Calu3 (cell line): Measurements from ENCODE around the gene TMED1. TPM values are rescaled to one million over a fixed set of nuclear protein-coding genes. Genes with fewer than 3 reads are reported as not detected.

Source experiments
- BruUV-seq: library from RNA; stranded (reverse); fragments of 400-500 nt; replicated peaks from 2 replicates; lab custom pipeline; 2021; lab: Mats Ljungman, UMichigan
- CTCF ChIA-PET: fragments of 300-600 bp; sonication (Branson Sonifier 250); formaldehyde crosslinking; loops from one replicate; lab custom pipeline; 2022; ENCODE audit warnings: antibody characterized with exemption; lab: Charles Lee
- DNase-seq: peaks from one replicate; pipeline ENCODE4 v3.0.0; 2022
- H3K27ac Mint-ChIP-seq: one replicate; pipeline ENCODE4 v1.8.0; 2022; ENCODE audit warnings: mixed read lengths; ENCODE audit not compliant: unreplicated experiment
- H3K27me3 Mint-ChIP-seq: one replicate; pipeline ENCODE4 v1.8.0; 2022; ENCODE audit warnings: mixed read lengths; ENCODE audit not compliant: unreplicated experiment
- H3K36me3 Mint-ChIP-seq: one replicate; pipeline ENCODE4 v1.8.0; 2022; ENCODE audit warnings: mild to moderate bottlenecking, moderate library complexity, mixed read lengths; ENCODE audit not compliant: insufficient read depth, unreplicated experiment
- H3K4me1 Mint-ChIP-seq: one replicate; pipeline ENCODE4 v1.8.0; 2022; ENCODE audit warnings: mild to moderate bottlenecking, low read depth, mixed read lengths; ENCODE audit not compliant: unreplicated experiment
- H3K4me3 Mint-ChIP-seq: one replicate; pipeline ENCODE4 v1.8.0; 2022; ENCODE audit warnings: mild to moderate bottlenecking, low read depth, moderate library complexity, mixed read lengths; ENCODE audit not compliant: unreplicated experiment
- H3K9me3 Mint-ChIP-seq: one replicate; pipeline ENCODE4 v1.8.0; 2022; ENCODE audit warnings: low read depth, mixed read lengths; ENCODE audit not compliant: unreplicated experiment
- CTCF ChIP-seq: fragments of 200-600 bp; IDR thresholded peaks from one replicate; pipeline ENCODE4 v1.8.0; 2022; ENCODE audit warnings: antibody characterized with exemption; ENCODE audit not compliant: unreplicated experiment
- intact Hi-C: fragments of 100-400 bp; cut with micrococcal nuclease; formaldehyde crosslinking; loops from one replicate; pipeline ENCODE4 v1.10.0; 2022; ENCODE audit not compliant: unreplicated experiment
- microRNA-seq: library from miRNA; unstranded; fragments of <30 nt; microRNA quantifications from one replicate; pipeline ENCODE4 v1.2.0, GENCODE V29; 2022
- total RNA-seq: library from RNA; stranded (reverse); gene quantifications from 2 replicates; pipeline ENCODE4 v1.2.3, GENCODE V29; 2022

The TMED1 gene
- total RNA-seq, 1 experiment from 2014 or later = 20.7 TPM

- CTCF ChIA-PET = interaction anchor here (0.6 to 0.7 kb wide), 2 partner anchors 50 to 129 kb away, joined by 3 read pairs; no protein-coding TSS in a partner anchor
- Mint-ChIP-seq H3K4me3 (no peak overlapping the region), H3K4me1 (no peaks in the 10 kb centered on the region), H3K27me3 (no peaks in the 10 kb centered on the region), H3K9me3 (no peaks in the 10 kb centered on the region), H3K27ac (no peak overlapping the region), H3K36me3 (peaks cover 74% of the 10 kb centered on the region)
- no peak for TF ChIP-seq CTCF
- intact Hi-C loops = no loop called here
- no peak for DNase-seq
- BruUV-seq = no TSS peak
These were observed 51.8 kb downstream of the TMED1 start for GRCh38 chr19:10784257-10784656.

GRCh38 chr19:10782795-10783194, 53.2 kb downstream of the TMED1 start:
- no peak overlapping the region for H3K4me3 Mint-ChIP-seq
- no peaks in the 10 kb centered on the region for H3K4me1 Mint-ChIP-seq
- CTCF ChIA-PET = no interaction called here
- no peak overlapping the region for H3K27ac Mint-ChIP-seq
- intact Hi-C loops = no loop called here
- H3K9me3 Mint-ChIP-seq = no peaks in the 10 kb centered on the region
- TF ChIP-seq CTCF = no peak
- H3K36me3 Mint-ChIP-seq = peaks cover 66% of the 10 kb centered on the region
- no peaks in the 10 kb centered on the region for H3K27me3 Mint-ChIP-seq
- no peak for DNase-seq
- BruUV-seq = no TSS peak

Small RNA genes within 50 kb of the gene (microRNA-seq; reads per million reads assigned to microRNA genes)
- gene MIR199A1 (not detected), gene MIR6793 (not detected)

Other genes starting within 250 kb of the TMED1 start
- gene AP1M2, start 248.9 kb downstream of the TMED1 start, total RNA-seq = 73.7 and 77.9 TPM in 2 replicates
- 130 and 151 TPM in 2 replicates for gene SLC44A2, start 210.7 kb downstream of the TMED1 start, total RNA-seq
- 262 and 267 TPM in 2 replicates for gene ILF3, start 181.9 kb downstream of the TMED1 start, total RNA-seq
- 44.1 and 44.9 TPM in 2 replicates for gene QTRT1, start 134.8 kb downstream of the TMED1 start, total RNA-seq
- gene DNM2, start 118.1 kb downstream of the TMED1 start, total RNA-seq = 126 and 138 TPM in 2 replicates
- 0.51 TPM in 1 of 2 replicates, not detected in the other for gene C19orf38, start 12.2 kb upstream of the TMED1 start, total RNA-seq
- gene CARM1, start 35.3 kb upstream of the TMED1 start, total RNA-seq = 29.1 and 32.8 TPM in 2 replicates
- gene YIPF2, start 92.4 kb upstream of the TMED1 start, total RNA-seq = 37.8 and 46.0 TPM in 2 replicates
- gene TIMM29, start 92.6 kb upstream of the TMED1 start, total RNA-seq = 15.3 and 17.8 TPM in 2 replicates
- 104 and 116 TPM in 2 replicates for gene SMARCA4, start 124.8 kb upstream of the TMED1 start, total RNA-seq